Liver (tissue), 9 donors: ENCODE data around the gene MARCHF3. TPM values are rescaled to one million over a fixed set of nuclear protein-coding genes. Genes with fewer than 3 reads are reported as not detected.
"Not testable (repeated sequence)": the region's sequence is repeated elsewhere in the genome, so short reads cannot be mapped to it uniquely, and the experiment has no call there.

Experiments
- DNase-seq: peaks from one replicate; pipeline ENCODE4 v3.0.0-alpha.2; 2017; ENCODE audit warnings: low spot score
- H3K27ac ChIP-seq, 2 donors: one replicate each; pipeline ENCODE4 v1.7.0; 2013; ENCODE audit warnings: inconsistent platforms in 2 of 2, low read length in 2 of 2, control low read depth in 1 of 2, low read depth in 1 of 2, mild to moderate bottlenecking in 1 of 2
- H3K27me3 ChIP-seq, 4 donors: one replicate each; pipeline versions ENCODE4 v1.6.1 to v1.7.0; 2013; ENCODE audit warnings: low read length in 3 of 4, inconsistent platforms in 1 of 4, mild to moderate bottlenecking in 1 of 4, moderate library complexity in 1 of 4; ENCODE audit not compliant: control insufficient read depth in 4 of 4, insufficient read depth in 4 of 4
- H3K36me3 ChIP-seq, 4 donors: one replicate each; pipeline versions ENCODE4 v1.6.1 to v1.7.0; 2013; ENCODE audit warnings: low read length in 3 of 4, mild to moderate bottlenecking in 3 of 4, low read depth in 1 of 4, moderate library complexity in 1 of 4; ENCODE audit not compliant: control insufficient read depth in 4 of 4, insufficient read depth in 3 of 4
- H3K4me1 ChIP-seq, 4 donors: one replicate each; pipeline versions ENCODE4 v1.6.1 to v1.7.0; 2013; ENCODE audit warnings: low read length in 3 of 4, mild to moderate bottlenecking in 3 of 4, moderate library complexity in 1 of 4; ENCODE audit not compliant: control insufficient read depth in 4 of 4, insufficient read depth in 4 of 4
- H3K4me3 ChIP-seq, 3 donors: one replicate each; pipeline versions ENCODE4 v1.6.1 to v1.7.0; 2013; ENCODE audit warnings: low read length in 3 of 3, control low read depth in 1 of 3, low read depth in 1 of 3, mild to moderate bottlenecking in 1 of 3
- H3K9ac ChIP-seq, 2 donors: one replicate each; pipeline ENCODE4 v1.7.0; 2013; ENCODE audit warnings: low read length in 2 of 2, mild to moderate bottlenecking in 2 of 2, moderate library complexity in 2 of 2, control low read depth in 1 of 2, low read depth in 1 of 2
- H3K9me3 ChIP-seq, 4 donors: one replicate each; pipeline versions ENCODE4 v1.6.1 to v1.7.0; 2013; ENCODE audit warnings: low read length in 3 of 4; ENCODE audit not compliant: control insufficient read depth in 4 of 4
- FOXA1 ChIP-seq: IDR thresholded peaks from 2 replicates; pipeline ENCODE4 v1.6.1; 2016; ENCODE audit warnings: antibody characterized with exemption
- FOXA2 ChIP-seq: IDR thresholded peaks from 2 replicates; pipeline ENCODE4 v1.6.1; 2016; ENCODE audit warnings: antibody characterized with exemption
- GABPA ChIP-seq, 2 donors: IDR thresholded peaks in 1 of 2; conservative IDR thresholded peaks in 1 of 2; 2 replicates each; pipeline ENCODE4 v1.6.1; 2016; ENCODE audit warnings: antibody characterized with exemption in 2 of 2, mild to moderate bottlenecking in 1 of 2, moderate library complexity in 1 of 2
- HNF4A ChIP-seq, 2 donors: conservative IDR thresholded peaks; 2 replicates each; pipeline ENCODE4 v1.6.1; 2016; ENCODE audit warnings: antibody characterized with exemption in 2 of 2, mild to moderate bottlenecking in 2 of 2
- HNF4G ChIP-seq: IDR thresholded peaks from 2 replicates; pipeline ENCODE4 v1.6.1; 2016; ENCODE audit warnings: antibody characterized with exemption
- JUND ChIP-seq, 2 donors: IDR thresholded peaks; 2 replicates each; pipeline ENCODE4 v1.6.1; 2016; ENCODE audit warnings: antibody characterized with exemption in 2 of 2
- NR2F2 ChIP-seq: IDR thresholded peaks from 2 replicates; pipeline ENCODE4 v1.6.1; 2016; ENCODE audit warnings: antibody characterized with exemption
- RAD21 ChIP-seq, 2 donors: IDR thresholded peaks; 2 replicates each; pipeline ENCODE4 v1.6.1; 2016; ENCODE audit warnings: antibody characterized with exemption in 2 of 2, mild to moderate bottlenecking in 2 of 2
- RXRA ChIP-seq, 2 donors: IDR thresholded peaks; 2 replicates each; pipeline ENCODE4 v1.6.1; 2017 to 2018; ENCODE audit warnings: antibody characterized with exemption in 2 of 2, mild to moderate bottlenecking in 1 of 2
- SP1 ChIP-seq: IDR thresholded peaks from 2 replicates; pipeline ENCODE4 v1.6.1; 2018; ENCODE audit warnings: antibody characterized with exemption, mild to moderate bottlenecking
- TAF1 ChIP-seq: conservative IDR thresholded peaks from 2 replicates; pipeline ENCODE4 v1.6.1; 2016; ENCODE audit warnings: antibody characterized with exemption, mild to moderate bottlenecking
- YY1 ChIP-seq: IDR thresholded peaks from 2 replicates; pipeline ENCODE4 v1.6.1; 2016; ENCODE audit warnings: antibody characterized with exemption, mild to moderate bottlenecking
- WGBS: extraction: QIAGEN DNeasy Blood & Tissue Kit; methylation state at CpG from one replicate; pipeline ENCODE4 v1.1.7; 2013; 5-methylcytosine and 5-hydroxymethylcytosine counted together
- polyA plus RNA-seq, 2 donors: library from polyadenylated mRNA; stranded (reverse) in 1 of 2; unstranded in 1 of 2; fragments of 200-250 nt in 1 of 2; fragments of >200 nt in 1 of 2; fragmentation: Nextera tagmentation in 1 of 2; extraction: Ambion mirVana in 1 of 2; gene quantifications; one replicate each; pipeline versions ENCODE4 v1.2.1 to v1.2.3, GENCODE V29; 2013 to 2015
- total RNA-seq, 2 donors: library from RNA; depleted of rRNA; stranded (reverse); fragments of >200 nt; gene quantifications; one replicate each; pipeline ENCODE4 v1.2.3, GENCODE V29; 2014
- TF ChIP-seq, protein P1 (sequence below): IDR thresholded peaks from 2 replicates; pipeline ENCODE4 v1.6.1; 2016; ENCODE audit warnings: antibody characterized with exemption
- TF ChIP-seq, protein P2 (sequence below): IDR thresholded peaks from 2 replicates; pipeline ENCODE4 v1.6.1; 2016; ENCODE audit warnings: antibody characterized with exemption, mild to moderate bottlenecking
- TF ChIP-seq, protein P3 (sequence below): IDR thresholded peaks from 2 replicates; pipeline ENCODE4 v1.6.1; 2016; ENCODE audit warnings: antibody characterized with exemption
- TF ChIP-seq, protein P4 (sequence below): IDR thresholded peaks from 2 replicates; pipeline ENCODE4 v1.6.1; 2016; ENCODE audit warnings: antibody characterized with exemption
- donor health status: healthy.
- donor health status: healthy.
- donor health status: healthy.
- donor health status: healthy.
- donor health status: healthy.

The MARCHF3 gene
- total and polyA plus RNA-seq, 4 donors: 0.93 to 51.0 (median 1.4) TPM

DNA sequence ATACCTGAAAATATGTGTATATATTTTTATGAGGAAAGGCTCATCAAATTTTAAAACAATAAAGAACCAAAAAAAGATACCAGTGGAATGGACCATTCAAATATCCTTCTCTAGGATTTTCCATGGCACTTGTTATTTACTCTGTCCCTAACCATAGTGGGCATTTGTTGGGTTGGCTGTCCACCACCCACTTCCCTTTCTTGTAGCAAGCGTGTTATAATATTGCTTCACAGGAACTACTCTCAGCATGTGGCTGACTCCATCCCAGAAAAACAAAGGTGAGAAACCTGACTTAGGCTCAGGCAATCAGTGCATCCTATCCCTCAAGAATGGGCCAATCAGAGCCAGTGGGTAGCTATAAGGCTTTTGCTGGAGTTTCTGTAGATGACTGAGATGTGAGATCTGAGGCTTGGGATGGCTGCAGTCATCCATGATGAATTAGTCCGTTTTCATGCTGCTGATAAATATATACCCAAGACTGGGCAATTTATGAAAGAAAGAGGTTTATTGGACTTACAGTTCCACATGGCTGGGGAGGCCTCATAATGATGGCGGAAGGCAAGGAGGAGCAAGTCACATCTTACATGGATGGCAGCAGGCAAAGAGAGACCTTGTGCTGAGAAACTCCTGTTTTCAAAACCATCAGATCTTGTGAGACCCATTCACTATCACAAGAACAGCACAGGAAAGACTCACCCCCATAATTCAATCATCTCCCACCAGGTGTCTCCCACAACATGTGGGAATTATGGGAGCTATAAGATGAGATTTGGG lies 25.7 kb upstream of the MARCHF3 start:
- Histone ChIP-seq H3K27me3 (no peaks in the 10 kb centered on the region), H3K27ac (no peak overlapping the region), H3K9me3 (no peaks in the 10 kb centered on the region), H3K9ac (no peak overlapping the region), H3K4me3 (no peak overlapping the region), H3K36me3 (peaks cover 0 to 4% (median 1%) of the 10 kb centered on the region in 4 donors), H3K4me1 (no peaks in the 10 kb centered on the region)
- TF ChIP-seq HNF4G: no peak
- no peak for TF ChIP-seq FOXA2
- TF ChIP-seq, protein P1, sequence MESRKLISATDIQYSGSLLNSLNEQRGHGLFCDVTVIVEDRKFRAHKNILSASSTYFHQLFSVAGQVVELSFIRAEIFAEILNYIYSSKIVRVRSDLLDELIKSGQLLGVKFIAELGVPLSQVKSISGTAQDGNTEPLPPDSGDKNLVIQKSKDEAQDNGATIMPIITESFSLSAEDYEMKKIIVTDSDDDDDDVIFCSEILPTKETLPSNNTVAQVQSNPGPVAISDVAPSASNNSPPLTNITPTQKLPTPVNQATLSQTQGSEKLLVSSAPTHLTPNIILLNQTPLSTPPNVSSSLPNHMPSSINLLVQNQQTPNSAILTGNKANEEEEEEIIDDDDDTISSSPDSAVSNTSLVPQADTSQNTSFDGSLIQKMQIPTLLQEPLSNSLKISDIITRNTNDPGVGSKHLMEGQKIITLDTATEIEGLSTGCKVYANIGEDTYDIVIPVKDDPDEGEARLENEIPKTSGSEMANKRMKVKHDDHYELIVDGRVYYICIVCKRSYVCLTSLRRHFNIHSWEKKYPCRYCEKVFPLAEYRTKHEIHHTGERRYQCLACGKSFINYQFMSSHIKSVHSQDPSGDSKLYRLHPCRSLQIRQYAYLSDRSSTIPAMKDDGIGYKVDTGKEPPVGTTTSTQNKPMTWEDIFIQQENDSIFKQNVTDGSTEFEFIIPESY: no peak
- TF ChIP-seq, protein P2, sequence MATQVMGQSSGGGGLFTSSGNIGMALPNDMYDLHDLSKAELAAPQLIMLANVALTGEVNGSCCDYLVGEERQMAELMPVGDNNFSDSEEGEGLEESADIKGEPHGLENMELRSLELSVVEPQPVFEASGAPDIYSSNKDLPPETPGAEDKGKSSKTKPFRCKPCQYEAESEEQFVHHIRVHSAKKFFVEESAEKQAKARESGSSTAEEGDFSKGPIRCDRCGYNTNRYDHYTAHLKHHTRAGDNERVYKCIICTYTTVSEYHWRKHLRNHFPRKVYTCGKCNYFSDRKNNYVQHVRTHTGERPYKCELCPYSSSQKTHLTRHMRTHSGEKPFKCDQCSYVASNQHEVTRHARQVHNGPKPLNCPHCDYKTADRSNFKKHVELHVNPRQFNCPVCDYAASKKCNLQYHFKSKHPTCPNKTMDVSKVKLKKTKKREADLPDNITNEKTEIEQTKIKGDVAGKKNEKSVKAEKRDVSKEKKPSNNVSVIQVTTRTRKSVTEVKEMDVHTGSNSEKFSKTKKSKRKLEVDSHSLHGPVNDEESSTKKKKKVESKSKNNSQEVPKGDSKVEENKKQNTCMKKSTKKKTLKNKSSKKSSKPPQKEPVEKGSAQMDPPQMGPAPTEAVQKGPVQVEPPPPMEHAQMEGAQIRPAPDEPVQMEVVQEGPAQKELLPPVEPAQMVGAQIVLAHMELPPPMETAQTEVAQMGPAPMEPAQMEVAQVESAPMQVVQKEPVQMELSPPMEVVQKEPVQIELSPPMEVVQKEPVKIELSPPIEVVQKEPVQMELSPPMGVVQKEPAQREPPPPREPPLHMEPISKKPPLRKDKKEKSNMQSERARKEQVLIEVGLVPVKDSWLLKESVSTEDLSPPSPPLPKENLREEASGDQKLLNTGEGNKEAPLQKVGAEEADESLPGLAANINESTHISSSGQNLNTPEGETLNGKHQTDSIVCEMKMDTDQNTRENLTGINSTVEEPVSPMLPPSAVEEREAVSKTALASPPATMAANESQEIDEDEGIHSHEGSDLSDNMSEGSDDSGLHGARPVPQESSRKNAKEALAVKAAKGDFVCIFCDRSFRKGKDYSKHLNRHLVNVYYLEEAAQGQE: no peak
- TF ChIP-seq GABPA (IDR thresholded peaks at IDR 0.05 in 1 of 2, conservative IDR thresholded peaks at IDR 0.05 in 1 of 2): no peak
- no peak for TF ChIP-seq HNF4A (conservative IDR thresholded peaks at IDR 0.05)
- TF ChIP-seq, protein P3, sequence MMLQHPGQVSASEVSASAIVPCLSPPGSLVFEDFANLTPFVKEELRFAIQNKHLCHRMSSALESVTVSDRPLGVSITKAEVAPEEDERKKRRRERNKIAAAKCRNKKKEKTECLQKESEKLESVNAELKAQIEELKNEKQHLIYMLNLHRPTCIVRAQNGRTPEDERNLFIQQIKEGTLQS: no peak
- TF ChIP-seq NR2F2: no peak
- TF ChIP-seq RXRA (IDR thresholded peaks at IDR 0.05): no peak
- TF ChIP-seq, protein P4, sequence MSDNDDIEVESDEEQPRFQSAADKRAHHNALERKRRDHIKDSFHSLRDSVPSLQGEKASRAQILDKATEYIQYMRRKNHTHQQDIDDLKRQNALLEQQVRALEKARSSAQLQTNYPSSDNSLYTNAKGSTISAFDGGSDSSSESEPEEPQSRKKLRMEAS: no peak
- TF ChIP-seq FOXA1: no peak
- no peak for TF ChIP-seq RAD21 (IDR thresholded peaks at IDR 0.05)
- TF ChIP-seq TAF1: no peak
- no peak for TF ChIP-seq JUND (IDR thresholded peaks at IDR 0.05)
- no peak for TF ChIP-seq SP1
- no peak for TF ChIP-seq YY1
- WGBS: 96% methylated on average over 3 of the region's 3 CpGs
- no peak for DNase-seq

DNA sequence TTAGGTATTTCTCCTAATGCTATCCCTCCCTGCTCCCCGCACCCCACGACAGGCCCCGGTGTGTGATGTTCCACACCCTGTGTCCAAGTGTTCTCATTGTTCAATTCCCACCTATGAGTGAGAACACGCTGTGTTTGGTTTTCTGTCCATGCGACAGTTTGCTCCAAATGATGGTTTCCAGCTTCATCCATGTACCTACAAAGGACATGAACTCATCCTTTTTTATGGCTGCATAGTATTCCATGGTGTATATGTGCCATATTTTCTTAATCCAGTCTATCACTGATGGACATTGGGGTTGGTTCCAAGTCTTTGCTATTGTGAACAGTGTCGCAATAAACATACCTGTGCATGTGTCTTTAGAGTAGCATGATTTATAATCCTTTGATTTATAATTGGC lies 23.2 kb upstream of the MARCHF3 start:
- 96% methylated on average over 6 of the region's 6 CpGs for WGBS
- H3K9me3 ChIP-seq: not testable (repeated sequence)

More for the DNA sequence above, 23.2 kb upstream of the MARCHF3 start:
- not testable (repeated sequence) for H3K36me3 ChIP-seq, H3K9ac ChIP-seq, H3K4me1 ChIP-seq, H3K27me3 ChIP-seq, H3K4me3 ChIP-seq, H3K27ac ChIP-seq, DNase-seq
